Right lobe of liver (tissue), 4 donors: ENCODE results near the gene NSL1.

Experiments used
- POLR2A ChIP-seq: fragments of 450-650 bp; IDR thresholded peaks from one replicate; pipeline ENCODE4 v1.6.1; 2017; ENCODE audit warnings: antibody characterized with exemption, mild to moderate bottlenecking
- TF ChIP-seq, protein P1 (sequence below), 4 donors: fragments of 200-600 bp in 3 of 4; fragments of 450-650 bp in 1 of 4; IDR thresholded peaks; one replicate each; pipeline versions ENCODE4 v1.5.1 to v1.8.0; 2016 to 2022; ENCODE audit warnings: antibody characterized with exemption in 4 of 4, mild to moderate bottlenecking in 2 of 4
- donor health status: DM: no; HTN: no; CAD: no.
- donor health status: DM: no; HTN: no; CAD: no.
- donor health status: DM: no; HTN: yes; CAD: no.

DNA sequence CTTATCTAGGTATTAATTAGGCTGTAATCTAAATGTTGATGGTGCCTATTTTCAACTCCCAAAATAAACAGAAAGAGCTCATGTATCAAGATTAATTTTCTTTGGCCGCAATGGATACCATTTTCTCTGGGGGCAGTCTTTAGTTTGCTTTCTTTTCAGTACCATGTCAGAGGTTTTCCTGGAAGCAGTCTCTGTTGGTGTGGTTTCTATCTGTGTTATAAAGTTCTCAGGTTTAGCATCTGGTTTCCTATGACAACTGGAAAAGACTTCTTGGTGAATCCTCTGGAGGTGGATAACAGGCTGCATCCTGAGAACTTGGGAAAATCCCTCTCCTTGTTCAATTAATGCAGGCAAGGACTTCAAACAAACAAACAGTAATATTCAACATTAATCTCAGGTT, 53.2 kb downstream of the NSL1 start:
- TF ChIP-seq, protein P1, sequence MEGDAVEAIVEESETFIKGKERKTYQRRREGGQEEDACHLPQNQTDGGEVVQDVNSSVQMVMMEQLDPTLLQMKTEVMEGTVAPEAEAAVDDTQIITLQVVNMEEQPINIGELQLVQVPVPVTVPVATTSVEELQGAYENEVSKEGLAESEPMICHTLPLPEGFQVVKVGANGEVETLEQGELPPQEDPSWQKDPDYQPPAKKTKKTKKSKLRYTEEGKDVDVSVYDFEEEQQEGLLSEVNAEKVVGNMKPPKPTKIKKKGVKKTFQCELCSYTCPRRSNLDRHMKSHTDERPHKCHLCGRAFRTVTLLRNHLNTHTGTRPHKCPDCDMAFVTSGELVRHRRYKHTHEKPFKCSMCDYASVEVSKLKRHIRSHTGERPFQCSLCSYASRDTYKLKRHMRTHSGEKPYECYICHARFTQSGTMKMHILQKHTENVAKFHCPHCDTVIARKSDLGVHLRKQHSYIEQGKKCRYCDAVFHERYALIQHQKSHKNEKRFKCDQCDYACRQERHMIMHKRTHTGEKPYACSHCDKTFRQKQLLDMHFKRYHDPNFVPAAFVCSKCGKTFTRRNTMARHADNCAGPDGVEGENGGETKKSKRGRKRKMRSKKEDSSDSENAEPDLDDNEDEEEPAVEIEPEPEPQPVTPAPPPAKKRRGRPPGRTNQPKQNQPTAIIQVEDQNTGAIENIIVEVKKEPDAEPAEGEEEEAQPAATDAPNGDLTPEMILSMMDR (IDR thresholded peaks at IDR 0.05) = no peak
- TF ChIP-seq POLR2A = no peak
